Fibroblast of skin of abdomen (primary cell): ENCODE measurements around the gene IL10.

Experiments used
- DNase-seq: peaks from one replicate; pipeline ENCODE4 v3.0.0-alpha.2; 2013

IL10 gene

DNA sequence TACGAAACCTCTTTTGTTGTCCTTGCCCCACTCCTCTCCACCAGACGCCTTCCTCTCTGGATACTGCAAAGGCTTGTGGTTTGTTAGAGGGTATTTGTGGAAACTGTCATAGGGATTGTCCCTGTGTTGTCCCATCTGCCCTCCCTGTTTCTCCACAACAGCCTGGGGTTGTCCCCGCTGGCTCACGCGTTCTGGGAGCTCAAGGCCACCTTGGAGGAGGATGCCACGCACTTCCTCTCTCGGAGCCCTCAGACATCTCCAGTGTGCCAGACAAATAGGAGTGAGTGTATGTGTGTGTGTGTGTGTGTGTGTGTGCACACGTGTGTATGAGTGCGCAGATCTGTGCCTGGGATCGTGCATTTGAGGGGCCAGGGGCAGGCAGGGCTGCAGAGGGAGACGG, 39.3 kb downstream of the IL10 start:
- DNase-seq = no peak

DNA sequence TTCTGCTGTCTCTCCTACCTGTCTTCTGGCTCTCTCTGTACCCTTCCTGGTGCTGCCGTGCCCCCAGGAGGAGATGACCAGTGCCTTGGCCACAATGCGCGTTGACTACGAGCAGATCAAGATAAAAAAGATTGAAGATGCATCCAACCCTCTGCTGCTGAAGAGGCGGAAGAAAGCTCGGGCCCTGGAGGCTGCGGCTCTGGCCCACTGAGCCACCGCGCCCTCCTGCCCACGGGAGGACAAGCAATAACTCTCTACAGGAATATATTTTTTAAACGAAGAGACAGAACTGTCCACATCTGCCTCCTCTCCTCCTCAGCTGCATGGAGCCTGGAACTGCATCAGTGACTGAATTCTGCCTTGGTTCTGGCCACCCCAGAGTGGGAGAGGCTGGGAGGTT, 39.8 kb downstream of the IL10 start:
- no peak for DNase-seq

- no peak for DNase-seq
Measured at GRCh38 chr1:206729507-206729906, 42.8 kb downstream of the IL10 start.

GRCh38 chr1:206729050-206729449, 43.2 kb downstream of the IL10 start:
- no peak for DNase-seq

DNA sequence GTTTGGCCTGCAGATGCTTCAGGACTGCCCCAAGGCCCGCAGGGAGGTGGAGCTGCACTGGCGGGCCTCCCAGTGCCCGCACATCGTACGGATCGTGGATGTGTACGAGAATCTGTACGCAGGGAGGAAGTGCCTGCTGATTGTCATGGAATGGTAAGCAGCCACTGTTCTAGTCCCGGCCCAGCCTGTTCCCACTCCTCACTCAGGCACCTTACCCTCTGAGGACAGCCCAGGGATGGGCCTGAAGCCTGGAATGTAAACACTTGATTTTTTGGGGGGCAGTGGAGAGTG, 43.7 kb downstream of the IL10 start:
- no peak for DNase-seq

DNA sequence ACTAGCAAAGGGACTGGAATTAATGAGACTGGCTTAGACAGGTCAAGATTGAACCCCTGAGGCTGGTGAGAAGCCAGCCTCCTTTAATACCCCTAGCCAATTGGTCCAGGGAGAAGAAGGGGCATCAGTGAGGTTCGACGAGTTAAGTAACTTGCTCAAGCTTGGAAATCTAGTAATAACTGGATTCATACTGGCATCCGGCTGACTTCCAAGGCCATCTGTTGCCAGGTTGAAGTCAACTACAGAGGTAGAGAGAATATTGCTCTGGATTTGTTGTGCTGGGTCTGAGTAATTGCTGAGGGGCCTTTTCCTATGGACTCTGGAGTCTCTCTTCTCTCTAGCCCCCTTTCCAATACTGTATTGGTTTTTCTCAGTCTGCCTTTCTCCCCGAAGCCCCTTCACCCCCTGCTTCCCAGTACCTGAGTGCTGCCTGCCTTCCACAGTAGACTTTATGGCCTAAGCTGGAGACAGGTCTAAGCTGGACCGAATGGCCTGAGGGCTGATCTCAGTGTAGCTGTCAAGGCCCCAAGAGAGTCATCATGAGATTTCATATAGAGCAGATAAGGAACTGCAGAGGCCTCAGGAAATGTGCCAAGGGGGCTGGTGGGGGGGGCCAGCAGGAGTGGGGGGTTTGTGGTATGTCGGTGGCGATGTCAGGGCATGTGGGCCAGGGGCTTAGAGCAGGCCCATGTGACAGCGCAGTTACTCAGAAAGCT, 44.2 kb downstream of the IL10 start:
- no peak for DNase-seq

- peak; percentile 39 for DNase-seq
Measured at GRCh38 chr1:206725109-206725963, 47.0 kb downstream of the IL10 start.

GRCh38 chr1:206723805-206724472, 48.4 kb downstream of the IL10 start:
- DNase-seq = peak; percentile 69

GRCh38 chr1:206723462-206723804, 48.9 kb downstream of the IL10 start:
- DNase-seq = no peak

GRCh38 chr1:206722751-206723461, 49.4 kb downstream of the IL10 start:
- peak; percentile 23 for DNase-seq

DNA sequence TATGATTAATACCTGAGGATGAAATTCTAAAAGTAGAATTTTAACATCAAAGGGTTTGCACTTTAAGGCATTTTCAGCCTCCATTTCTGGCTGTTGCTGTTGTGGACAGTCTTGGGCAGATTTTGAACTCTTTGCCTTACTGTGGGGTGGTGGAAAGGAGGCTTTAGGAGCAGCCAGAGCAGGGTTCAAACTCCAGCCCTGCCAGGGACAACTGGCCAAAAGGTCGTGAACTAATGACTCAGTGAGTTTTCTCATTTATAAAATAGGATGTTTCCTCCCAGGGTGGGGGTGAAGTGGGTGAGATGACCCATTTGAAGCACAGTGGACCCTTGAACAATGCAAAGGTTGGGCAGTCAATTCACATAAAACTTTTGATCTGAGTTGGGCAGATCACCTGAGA, 50.8 kb downstream of the IL10 start:
- DNase-seq = no peak

GRCh38 chr1:206719169-206719839, 53.0 kb downstream of the IL10 start:
- DNase-seq = no peak

DNA sequence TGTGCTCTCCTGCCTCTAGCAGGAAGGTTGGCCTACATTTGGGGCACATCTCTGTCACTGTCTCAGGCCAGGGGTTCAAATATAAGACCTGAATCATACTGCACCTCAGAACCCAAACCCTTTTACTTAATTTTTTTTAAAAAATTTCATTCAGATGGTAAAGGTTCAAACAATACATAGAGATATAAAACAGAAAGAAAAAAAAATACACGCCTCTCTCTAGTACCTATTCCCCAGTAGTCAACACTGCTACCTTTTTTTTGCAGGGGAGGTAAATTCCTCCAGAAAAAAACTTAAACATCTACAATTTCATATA, 54.7 kb downstream of the IL10 start:
- DNase-seq = no peak
